ENCODE measurements around the gene ADGRD1.

ADGRD1 gene

DNA sequence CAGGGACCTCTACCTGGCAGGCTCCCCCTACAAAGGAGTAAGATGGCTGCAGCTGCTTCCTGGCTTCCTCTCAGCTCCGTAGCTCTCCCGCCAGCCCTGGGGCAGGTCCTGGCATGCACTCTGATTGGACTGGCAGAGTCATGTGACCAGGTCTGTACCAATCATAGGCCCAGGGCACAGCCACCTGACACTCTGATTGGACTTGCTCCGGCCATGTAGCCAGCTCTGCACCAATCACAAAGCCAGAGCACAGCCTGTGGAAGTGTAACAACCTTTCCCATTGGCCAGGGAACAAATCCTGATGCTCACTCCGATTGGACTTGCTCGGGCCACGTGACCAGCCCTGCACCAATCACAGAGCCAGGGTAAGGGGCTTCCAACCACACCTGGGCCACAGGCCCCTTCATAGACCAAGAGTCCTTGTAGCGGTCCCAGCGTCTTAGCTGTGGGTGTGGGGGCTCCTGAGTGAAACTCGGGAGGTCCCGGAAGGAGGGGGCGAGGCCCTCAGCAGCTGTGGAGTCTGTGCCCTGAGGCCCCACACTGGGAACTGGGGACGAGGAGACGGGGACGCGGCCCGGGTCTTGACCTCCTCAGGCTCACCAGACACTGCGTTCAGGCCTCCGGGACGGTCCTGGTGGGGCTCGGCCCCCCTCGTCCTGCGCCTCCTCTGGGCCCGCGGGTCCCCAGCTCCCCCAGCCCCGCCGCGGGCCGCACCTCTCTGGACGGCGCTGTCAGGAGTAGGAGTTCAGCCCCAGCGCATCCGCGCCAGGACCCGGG, 210.6 kb downstream of the ADGRD1 start:
- DNase-seq (ENCODE audit: low read depth): no peak

DNA sequence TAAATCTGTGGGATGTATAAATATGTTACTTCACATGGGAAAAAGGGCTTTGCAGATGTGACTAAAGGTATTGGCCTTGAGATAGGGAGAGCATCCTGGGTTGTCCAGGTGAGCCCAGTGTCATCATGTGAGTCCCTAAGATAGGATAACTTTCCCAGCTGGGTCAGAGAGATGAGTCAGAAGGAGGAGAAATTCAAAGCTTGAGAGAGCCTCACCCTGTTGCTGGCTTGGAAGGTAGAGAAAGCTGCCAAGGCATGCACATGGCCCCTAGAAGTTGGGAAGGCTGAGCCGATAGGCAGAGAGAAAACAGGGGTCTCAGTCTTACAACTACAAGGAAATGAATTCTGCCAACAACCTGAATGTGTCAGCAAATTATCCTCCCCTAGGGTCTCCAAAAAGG, 213.0 kb downstream of the ADGRD1 start:
- DNase-seq (ENCODE audit: low read depth): no peak

DNA sequence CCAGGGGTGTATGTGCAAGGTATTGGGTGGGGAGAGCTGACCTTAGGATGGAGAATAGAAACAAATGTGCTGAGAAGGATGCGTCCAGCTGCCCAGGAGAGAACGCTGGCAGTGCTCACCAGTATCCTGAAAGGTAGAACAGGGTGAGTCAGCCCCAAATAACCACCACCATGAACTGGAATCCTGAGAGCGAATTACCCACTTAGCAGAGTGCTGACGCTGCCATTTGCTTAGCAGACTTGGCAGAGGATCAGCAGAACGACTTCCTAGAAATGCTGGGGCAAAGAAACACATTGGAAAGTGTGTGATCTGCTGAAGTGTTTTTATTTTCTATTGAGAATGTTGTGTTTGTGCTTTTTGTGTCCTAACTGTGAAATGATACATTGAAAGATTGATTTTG, 213.6 kb downstream of the ADGRD1 start:
- no peak for DNase-seq (ENCODE audit: low read depth)

DNA sequence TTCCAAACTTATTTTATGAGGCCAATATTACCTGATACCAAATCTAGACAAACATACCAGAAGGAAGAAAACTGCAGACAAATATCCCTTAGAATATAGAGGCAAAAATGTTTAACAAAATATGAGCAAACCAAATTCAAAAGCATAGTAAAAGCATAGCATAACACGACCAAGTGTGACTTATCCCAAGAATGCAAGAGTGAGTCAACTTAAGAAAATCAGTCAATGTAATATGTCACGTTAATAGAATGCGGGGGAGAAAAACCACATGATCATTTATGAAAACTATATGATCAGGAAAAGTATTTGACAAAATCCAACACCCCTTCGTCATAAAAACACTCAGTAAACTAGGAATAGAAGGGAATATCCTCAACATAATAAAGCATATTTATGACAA, 217.3 kb downstream of the ADGRD1 start:
- no peak for DNase-seq (ENCODE audit: low read depth)

DNA sequence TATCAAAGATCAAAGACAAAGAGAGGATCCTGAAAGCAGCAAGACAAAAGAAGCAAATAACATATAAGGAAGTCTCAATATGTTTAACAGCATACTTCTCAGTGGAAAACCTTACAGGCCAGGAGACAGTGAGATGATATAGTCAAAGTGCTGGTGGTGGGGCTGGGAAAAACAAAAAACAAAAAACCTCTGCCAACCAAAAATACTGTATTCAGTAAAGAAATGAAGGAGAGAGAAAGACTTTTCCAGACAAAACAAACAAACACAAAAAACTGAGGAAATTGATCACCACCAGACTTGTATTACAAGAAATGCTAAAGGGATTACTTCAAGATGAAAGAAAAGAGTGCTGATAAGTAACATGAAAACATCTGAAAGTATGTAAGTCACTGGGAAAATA, 221.2 kb downstream of the ADGRD1 start:
- no peak for DNase-seq (ENCODE audit: low read depth)

DNA sequence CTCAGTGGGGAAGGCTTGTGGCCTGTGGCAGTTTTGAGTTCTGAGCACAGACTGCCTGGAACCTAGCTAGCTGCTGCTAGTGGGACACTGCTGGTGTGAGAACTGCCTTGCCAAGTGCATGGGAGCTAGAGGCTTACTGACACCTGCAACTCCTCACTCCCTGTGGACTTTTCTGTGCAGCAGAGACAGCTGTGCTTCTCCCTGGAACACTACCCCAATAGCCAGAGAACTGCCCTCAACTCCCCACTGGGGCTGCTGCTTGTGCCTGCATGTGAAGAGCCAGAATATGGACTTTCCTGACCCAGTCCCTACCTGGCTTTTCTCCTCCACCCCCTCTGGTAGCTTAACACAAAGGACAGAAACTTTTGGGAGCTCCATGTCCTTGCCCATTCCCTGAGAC, 222.6 kb downstream of the ADGRD1 start:
- no peak for DNase-seq (ENCODE audit: low read depth)

DNA sequence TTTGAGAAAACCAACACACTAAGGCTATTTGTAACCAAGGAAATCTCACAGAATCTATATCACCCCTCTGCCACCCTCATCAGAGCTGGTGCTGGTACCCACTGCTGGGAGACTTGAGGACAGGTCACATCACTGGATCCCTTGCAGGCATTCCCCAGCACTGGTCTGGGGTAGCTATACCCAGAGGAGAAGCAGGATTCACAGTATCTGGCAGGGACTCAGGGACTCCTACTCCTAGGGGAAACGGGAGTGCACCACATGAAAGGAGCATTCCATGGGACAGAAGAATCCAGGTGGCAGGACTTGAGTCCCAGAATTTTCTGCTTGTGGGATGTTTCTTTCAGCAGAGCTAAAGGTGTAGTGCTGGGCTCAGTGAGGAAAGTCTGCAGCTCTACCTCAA, 223.2 kb downstream of the ADGRD1 start:
- no peak for DNase-seq (ENCODE audit: low read depth)

DNA sequence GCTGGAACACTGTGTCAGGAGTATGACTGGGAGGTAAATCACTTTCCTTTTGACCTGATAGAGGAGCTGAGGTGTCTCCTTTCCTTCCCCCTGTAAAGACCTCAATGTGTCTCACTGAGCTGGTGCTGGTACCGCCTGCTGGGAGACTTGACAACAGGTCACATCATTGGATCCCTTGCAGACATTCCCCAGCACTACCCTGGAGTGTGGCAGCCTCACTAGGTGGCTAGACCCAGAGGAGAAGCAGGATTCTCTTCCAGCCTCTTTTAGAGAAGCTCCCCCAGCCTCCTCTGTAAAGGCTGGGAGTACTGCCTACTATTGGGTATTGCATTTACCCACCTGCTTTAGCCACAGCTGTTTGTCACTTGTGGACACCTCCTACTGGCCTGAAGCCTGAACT, 223.9 kb downstream of the ADGRD1 start:
- no peak for DNase-seq (ENCODE audit: low read depth)

DNA sequence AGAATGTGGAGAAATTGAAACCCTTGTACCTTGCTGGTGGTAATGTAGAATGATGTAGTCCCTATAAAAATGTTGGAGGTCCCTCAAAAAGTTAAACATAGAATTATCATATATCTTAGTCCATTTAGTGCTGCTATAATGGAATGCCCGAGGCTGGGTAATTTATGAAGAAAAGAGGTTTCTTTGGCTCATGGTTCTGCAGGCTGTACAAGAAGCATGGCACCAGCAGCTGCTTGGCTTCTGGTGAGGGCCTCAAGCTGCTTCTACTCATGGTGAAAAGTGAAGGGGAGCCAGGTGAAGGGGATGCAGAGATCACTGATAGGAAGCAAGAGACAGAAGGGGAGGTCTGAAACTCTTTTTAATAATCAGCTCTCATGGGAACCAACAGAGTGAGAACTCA, 233.9 kb downstream of the ADGRD1 start:
- no peak for DNase-seq (ENCODE audit: low read depth)

DNA sequence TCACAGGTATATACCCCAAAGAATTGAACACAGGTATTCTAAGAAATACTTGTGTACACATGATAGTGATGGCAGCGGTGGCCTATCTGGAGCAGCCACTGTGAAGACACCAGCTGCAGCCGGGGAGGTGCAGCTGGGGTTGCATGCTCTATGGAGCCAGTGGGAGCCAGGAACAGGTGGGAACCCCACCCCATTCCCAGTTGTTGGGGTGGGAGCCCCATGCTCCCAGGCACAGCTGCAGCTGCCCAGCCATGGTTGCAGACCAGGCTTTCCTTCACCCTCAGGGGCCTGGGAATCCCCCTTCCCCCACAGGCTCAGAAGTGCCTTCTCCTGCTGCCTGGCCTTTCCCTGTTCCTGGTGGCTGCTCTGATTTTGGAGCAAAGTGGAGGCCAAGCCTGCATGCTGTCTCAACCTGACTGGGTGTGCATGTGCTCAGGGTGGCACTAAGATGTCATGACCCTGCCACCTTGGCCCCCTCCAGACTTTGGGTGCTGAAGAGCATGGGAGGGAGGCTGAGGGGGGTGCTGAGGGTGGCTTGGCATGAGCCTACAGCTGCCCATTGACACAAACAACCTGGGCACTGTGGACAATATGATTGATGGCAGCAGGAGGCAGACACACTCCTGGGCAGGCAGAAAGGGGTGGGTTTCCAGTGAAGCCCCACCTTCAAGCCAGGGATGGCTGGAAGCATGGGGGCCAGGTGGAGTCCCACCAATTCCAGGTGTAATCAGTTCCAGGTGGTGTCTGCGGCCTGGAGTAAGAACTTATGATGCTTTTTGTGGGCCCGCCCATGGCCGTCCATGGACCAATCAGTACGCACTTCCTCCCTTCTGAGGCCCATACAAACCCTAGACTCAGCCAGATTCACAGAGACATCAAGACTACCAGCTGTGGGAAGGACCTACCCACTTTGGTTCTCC, 234.7 kb downstream of the ADGRD1 start:
- no peak for DNase-seq (ENCODE audit: low read depth)

DNA sequence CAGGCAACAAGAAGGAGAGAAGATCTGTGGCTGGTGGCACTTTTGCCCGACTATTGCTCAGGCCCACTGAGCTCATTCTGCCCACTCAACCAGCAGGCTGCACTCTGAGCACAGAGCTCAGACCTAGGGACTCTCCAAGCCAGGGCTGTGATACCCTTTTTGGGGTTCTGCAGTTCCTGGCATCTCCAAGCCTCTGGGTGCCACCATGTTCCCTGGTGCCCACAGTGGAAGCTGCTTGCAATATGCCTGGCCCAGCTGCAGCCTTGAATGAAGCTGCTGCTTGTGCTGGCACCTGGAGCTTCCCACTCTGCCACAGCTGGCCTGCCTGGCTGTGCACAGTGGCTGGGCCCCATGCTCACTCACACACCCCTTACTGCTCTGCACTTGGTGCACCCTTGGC, 236.1 kb downstream of the ADGRD1 start:
- DNase-seq (ENCODE audit: low read depth): no peak

DNA sequence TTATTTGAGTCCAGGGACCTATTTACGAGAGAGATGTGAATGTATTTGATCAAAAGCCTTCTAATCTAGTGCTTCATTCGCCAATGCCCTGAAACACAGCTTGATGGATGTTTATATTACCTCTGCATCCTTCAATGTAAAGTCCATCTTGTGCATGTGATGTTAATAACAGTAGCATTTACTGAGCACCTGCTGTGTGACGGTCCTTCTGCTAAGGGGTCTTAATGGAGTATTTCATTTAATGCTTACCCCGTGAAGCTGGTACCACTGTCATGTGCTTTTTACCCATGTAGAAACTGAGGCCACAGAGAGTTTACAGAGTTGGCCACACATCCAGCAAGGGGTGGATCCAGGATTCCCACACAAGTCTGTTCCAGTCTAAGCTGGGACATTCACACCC, 237.3 kb downstream of the ADGRD1 start:
- DNase-seq (ENCODE audit: low read depth): no peak
